ENCODE measurements around the gene TNFRSF4.

GRCh38 chr1:1202831-1203560, 11.0 kb downstream of the TNFRSF4 start:
- TF ChIP-seq CTCF (IDR thresholded peaks at IDR 0.05) (no peak), EP300 (IDR thresholded peaks at IDR 0.05) (no peak), POLR2AphosphoS5 (IDR thresholded peaks at IDR 0.05) (no peak), POLR2A (IDR thresholded peaks at IDR 0.05) (no peak)

Data from sigmoid colon (tissue), 4 donors.